Measurements from ENCODE around the gene FARS2. TPM values are rescaled to one million over a fixed set of nuclear protein-coding genes. Genes with fewer than 3 reads are reported as not detected.

Gene FARS2
- polyA plus RNA-seq, 2 of the 4 experiments (the other 2 are of a cell fraction) = 12.9 to 17.5 TPM

GRCh38 chr6:5766260-5766659 is 504.9 kb downstream of the FARS2 start (continued):
- no peak for TF ChIP-seq POLR2AphosphoS2 (conservative IDR thresholded peaks at IDR 0.05; ENCODE audit: low read length)

- ChIA-PET POLR2A (no interaction called here), CTCF (no interaction called here)
- TF ChIP-seq HDAC2 (IDR thresholded peaks at IDR 0.05) (no peak), BCL3 (IDR thresholded peaks at IDR 0.05) (no peak), ZFP36 (IDR thresholded peaks at IDR 0.05; ENCODE audit: borderline replicate concordance, partially characterized antibody) (no peak), NFE2L2 (conservative IDR thresholded peaks at IDR 0.05; ENCODE audit: low read length) (no peak), CEBPB (IDR thresholded peaks at IDR 0.05) (no peak), CBX2 (IDR thresholded peaks at IDR 0.05; ENCODE audit: borderline replicate concordance, low read depth) (no peak), E2F6 (IDR thresholded peaks at IDR 0.05; ENCODE audit: borderline replicate concordance, low read depth) (no peak), MYC (IDR thresholded peaks at IDR 0.05; ENCODE audit: borderline replicate concordance, low read length) (no peak)
- DNase-seq (ENCODE audit: low read depth in 1 of 2, low spot score in 1 of 2) (no peak), ATAC-seq (no peak), FAIRE-seq (no peak)
- H3K9me3 ChIP-seq = no peaks in the 10 kb centered on the region
- no peaks in the 10 kb centered on the region for H3K4me1 ChIP-seq
- no peak overlapping the region for H3K4me2 ChIP-seq
- H3K4me3 ChIP-seq = no peak overlapping the region
- 100% methylated on average over 2 of the region's 2 CpGs for WGBS (ENCODE audit: missing lambda C conversion rate)
- no peak overlapping the region for H3K27ac ChIP-seq
These were observed 506.2 kb downstream of the FARS2 start for GRCh38 chr6:5767471-5767870.

GRCh38 chr6:5771211-5771610 is 509.9 kb downstream of the FARS2 start:
- ChIA-PET POLR2A (no interaction called here), CTCF (no interaction called here)
- FAIRE-seq = no peak
- TF ChIP-seq ESRRA (IDR thresholded peaks at IDR 0.05; ENCODE audit: borderline replicate concordance, low read length) = no peak
- TF ChIP-seq RCOR1 (IDR thresholded peaks at IDR 0.05; ENCODE audit: low read depth, low read length) = no peak
- no peak for TF ChIP-seq SREBF2 (IDR thresholded peaks at IDR 0.05)
- no peak for TF ChIP-seq ZC3H11A (IDR thresholded peaks at IDR 0.05)
- no peak for TF ChIP-seq CHD4 (IDR thresholded peaks at IDR 0.05; ENCODE audit: borderline replicate concordance)
- TF ChIP-seq JUN (IDR thresholded peaks at IDR 0.05) = no peak
- no peak for TF ChIP-seq RNF2 (IDR thresholded peaks at IDR 0.05; ENCODE audit: borderline replicate concordance, low read depth)
- no peak for TF ChIP-seq REST (IDR thresholded peaks at IDR 0.05)
- no peak for TF ChIP-seq FOSB (CRISPR knock-in tag; IDR thresholded peaks at IDR 0.05)
- TF ChIP-seq MAFK (IDR thresholded peaks at IDR 0.05; ENCODE audit: partially characterized antibody) = no peak
- no peak for TF ChIP-seq BCL3 (IDR thresholded peaks at IDR 0.05)
- TF ChIP-seq TP53 (CRISPR knock-in tag; IDR thresholded peaks at IDR 0.05) = no peak
- no peak for TF ChIP-seq KDM1A (IDR thresholded peaks at IDR 0.05; ENCODE audit: low read depth)
- no peak for TF ChIP-seq ZNF302 (CRISPR knock-in tag; IDR thresholded peaks at IDR 0.05)
- no peak for TF ChIP-seq FOSL2 (IDR thresholded peaks at IDR 0.05)
- no peak for TF ChIP-seq FOSL2 (CRISPR knock-in tag; IDR thresholded peaks at IDR 0.05)
- TF ChIP-seq ZFP36 (IDR thresholded peaks at IDR 0.05; ENCODE audit: borderline replicate concordance, partially characterized antibody) = no peak
- TF ChIP-seq HEYL (CRISPR knock-in tag; IDR thresholded peaks at IDR 0.05) = no peak
- no peak for TF ChIP-seq ZSCAN20 (CRISPR knock-in tag; IDR thresholded peaks at IDR 0.05)
- Histone ChIP-seq H3K9me3 (no peaks in the 10 kb centered on the region), H3K4me3 (no peak overlapping the region), H3K4me1 (no peaks in the 10 kb centered on the region), H3K4me2 (no peak overlapping the region), H3K27ac (no peak overlapping the region)
- ATAC-seq = no peak
- WGBS (ENCODE audit: missing lambda C conversion rate) = over 99% methylated on average over 6 of the region's 7 CpGs
- no peak for DNase-seq (ENCODE audit: low read depth in 1 of 2, low spot score in 1 of 2)

Measured in A549 (cell line).